Panc1 (cell line): Measurements from ENCODE around the gene PTPA. TPM values are rescaled to one million over a fixed set of nuclear protein-coding genes. Genes with fewer than 3 reads are reported as not detected.

Experiments
- ATAC-seq: fragments of 200-7000 bp; cut with Tn5 transposase; 2 replicates; pipeline ENCODE4 v1.9.1; 2020; ENCODE audit warnings: mild to moderate bottlenecking, moderate library complexity
- BruUV-seq: library from RNA; stranded (reverse); fragments of 400-500 nt; replicated peaks from 2 replicates; lab custom pipeline; 2021; lab: Mats Ljungman, UMichigan
- CTCF ChIA-PET: fragments of 300-600 bp; sonication (Branson Sonifier 250); formaldehyde crosslinking; loops from one replicate; lab custom pipeline; 2022; ENCODE audit warnings: antibody characterized with exemption; lab: Charles Lee
- POLR2A ChIA-PET: fragments of 300-600 bp; sonication (Branson Sonifier 250); formaldehyde crosslinking; loops from one replicate; lab custom pipeline; 2022; ENCODE audit warnings: antibody characterized with exemption; lab: Charles Lee
- DNase-seq: peaks from one replicate; pipeline ENCODE4 v3.0.0-alpha.2; 2010; ENCODE audit warnings: low read depth, low spot score
- H3K27ac ChIP-seq: 2 replicates; pipeline ENCODE4 v1.5.1; 2011; ENCODE audit warnings: mild to moderate bottlenecking, low read length, inconsistent platforms
- H3K27me3 ChIP-seq: fragments of 200-500 bp; sonication (Bioruptor generic); 2 replicates; pipeline ENCODE4 v1.6.0; 2014; ENCODE audit warnings: low read length, inconsistent platforms; ENCODE audit not compliant: control insufficient read depth, insufficient read depth
- H3K36me3 ChIP-seq: fragments of 200-500 bp; sonication (Bioruptor generic); 2 replicates; pipeline ENCODE4 v1.5.1; 2014; ENCODE audit warnings: inconsistent platforms, mild to moderate bottlenecking, low read length, moderate library complexity; ENCODE audit not compliant: control insufficient read depth, insufficient read depth
- H3K4me1 ChIP-seq: 2 replicates; pipeline ENCODE4 v1.5.1; 2011; ENCODE audit warnings: inconsistent platforms, mild to moderate bottlenecking, low read length, moderate library complexity; ENCODE audit not compliant: control insufficient read depth, insufficient read depth
- H3K4me3 ChIP-seq, 2 experiments: 2 replicates each; pipeline ENCODE4 v1.5.1; 2011 to 2012; ENCODE audit warnings: low read depth in 2 of 2, low read length in 2 of 2, mild to moderate bottlenecking in 2 of 2, inconsistent platforms in 1 of 2, moderate library complexity in 1 of 2
- H3K9me3 ChIP-seq: fragments of 200-500 bp; sonication (Bioruptor generic); 2 replicates; pipeline ENCODE4 v1.5.1; 2014; ENCODE audit warnings: low read depth, mild to moderate bottlenecking, inconsistent platforms, low read length, moderate library complexity; ENCODE audit not compliant: control insufficient read depth, insufficient read depth
- CTCF ChIP-seq: fragments of 450-650 bp; IDR thresholded peaks from 2 replicates; pipeline ENCODE4 v1.5.1; 2017; ENCODE audit warnings: mild to moderate bottlenecking
- POLR2AphosphoS5 ChIP-seq: IDR thresholded peaks from 2 replicates; pipeline ENCODE4 v1.6.1; 2012; ENCODE audit warnings: mild to moderate bottlenecking, low read depth, low read length, moderate library complexity
- REST ChIP-seq, 2 experiments: IDR thresholded peaks; 2 replicates each; pipeline ENCODE4 v1.6.1; 2011 to 2012; ENCODE audit warnings: low read depth in 2 of 2, control low read depth in 1 of 2, low read length in 1 of 2, mild to moderate bottlenecking in 1 of 2, moderate library complexity in 1 of 2; ENCODE audit not compliant: insufficient read depth in 1 of 2
- SIN3A ChIP-seq: IDR thresholded peaks from 2 replicates; pipeline ENCODE4 v1.6.1; 2012; ENCODE audit warnings: low read depth, mild to moderate bottlenecking, low read length, moderate library complexity, borderline replicate concordance; ENCODE audit not compliant: insufficient read depth
- TCF7L2 ChIP-seq: IDR thresholded peaks from 2 replicates; pipeline ENCODE4 v1.6.1; 2011; ENCODE audit warnings: mild to moderate bottlenecking, low read depth, low read length, inconsistent platforms
- in situ Hi-C: cut with HindIII; loops from 2 replicates; pipeline ENCODE4 v1.10.0; 2016; ENCODE audit warnings: low sequenced_read_pairs, low pct_unique_long_range_greater_than_20kb
- intact Hi-C: fragments of 100-400 bp; cut with micrococcal nuclease; formaldehyde crosslinking; loops from one replicate; pipeline ENCODE4 v1.10.0; 2022; ENCODE audit not compliant: unreplicated experiment
- total RNA-seq: library from RNA; stranded (reverse); gene quantifications from one replicate; pipeline ENCODE4 v1.2.1, GENCODE V29; 2021; ENCODE audit not compliant: unreplicated experiment

Gene PTPA
- total RNA-seq, 1 experiment from 2014 or later = 114 TPM

GRCh38 chr9:129104051-129104450, 7.2 kb upstream of the PTPA start:
- H3K4me1 ChIP-seq = peaks cover 7% of the 10 kb centered on the region
- CTCF ChIA-PET = no interaction called here
- H3K27ac ChIP-seq = no peak overlapping the region
- in situ Hi-C loops (no loop called here), intact Hi-C loops (no loop called here)
- DNase-seq (no peak), ATAC-seq (no peak)
- H3K4me3 ChIP-seq = no peak overlapping the region
- no peaks in the 10 kb centered on the region for H3K36me3 ChIP-seq
- TF ChIP-seq CTCF (no peak), REST (IDR thresholded peaks at IDR 0.05; ENCODE audit: insufficient read depth in 1 of 2, low read depth in 2 of 2, low read length in 1 of 2) (no peak), TCF7L2 (no peak), SIN3A (no peak), POLR2AphosphoS5 (no peak)
- no peaks in the 10 kb centered on the region for H3K27me3 ChIP-seq
- BruUV-seq = no TSS peak
- no peaks in the 10 kb centered on the region for H3K9me3 ChIP-seq
- POLR2A ChIA-PET = no interaction called here

- Histone ChIP-seq H3K9me3 (no peaks in the 10 kb centered on the region), H3K4me3 (no peak overlapping the region), H3K27me3 (no peaks in the 10 kb centered on the region), H3K4me1 (peaks cover 13% of the 10 kb centered on the region), H3K27ac (no peak overlapping the region), H3K36me3 (peaks cover 2% of the 10 kb centered on the region; the same call in 1 of the 2 replicates)
- intact Hi-C loops = no loop called here
- no peak for DNase-seq
- no TSS peak for BruUV-seq
- ChIA-PET CTCF (no interaction called here), POLR2A (interaction anchor here (0.5 kb wide), 1 partner anchor 9 kb away, joined by 4 read pairs; no protein-coding TSS in a partner anchor)
- TF ChIP-seq REST (IDR thresholded peaks at IDR 0.05; ENCODE audit: insufficient read depth in 1 of 2, low read depth in 2 of 2, low read length in 1 of 2) (no peak), TCF7L2 (no peak), CTCF (no peak), POLR2AphosphoS5 (no peak), SIN3A (no peak)
- in situ Hi-C loops = no loop called here
- no peak for ATAC-seq
Observed at GRCh38 chr9:129105857-129106694, 5.1 kb upstream of the PTPA start.
